T-helper 17 cell (primary cell): ENCODE results near the gene DOK1. TPM values are rescaled to one million over a fixed set of nuclear protein-coding genes. Genes with fewer than 3 reads are reported as not detected.
"Not testable (repeated sequence)": the region's sequence is repeated elsewhere in the genome, so short reads cannot be mapped to it uniquely, and the experiment has no call there.

Source experiments
- ATAC-seq: fragments of 150-1000 bp; cut with Tn5 transposase; 2 replicates; pipeline ENCODE4 v1.10.0; 2021; ENCODE audit warnings: mild to moderate bottlenecking, moderate library complexity
- DNase-seq, 3 donors: peaks; one replicate each; pipeline versions ENCODE4 v3.0.0 to v3.0.0-alpha.2; 2020 to 2021
- H3K9me3 ChIP-seq: one replicate; pipeline ENCODE4 v1.7.0; 2013; ENCODE audit warnings: low read length, mild to moderate bottlenecking; ENCODE audit not compliant: control insufficient read depth, poor library complexity, severe bottlenecking
- H3K27ac Mint-ChIP-seq: one replicate; pipeline ENCODE4 v1.8.0; 2022; ENCODE audit warnings: mild to moderate bottlenecking, moderate library complexity, mixed read lengths
- H3K27me3 Mint-ChIP-seq: one replicate; pipeline ENCODE4 v1.8.0; 2022; ENCODE audit warnings: mixed read lengths
- H3K36me3 Mint-ChIP-seq: one replicate; pipeline ENCODE4 v1.8.0; 2022; ENCODE audit warnings: low read depth, mixed read lengths
- H3K4me1 Mint-ChIP-seq: one replicate; pipeline ENCODE4 v1.8.0; 2022; ENCODE audit warnings: mild to moderate bottlenecking, mixed read lengths
- H3K4me3 Mint-ChIP-seq: one replicate; pipeline ENCODE4 v1.8.0; 2022; ENCODE audit warnings: mild to moderate bottlenecking, moderate library complexity, mixed read lengths
- total RNA-seq, 4 donors: library from RNA in 2 of 4; stranded (reverse) in 2 of 4; gene quantifications; one replicate each; pipeline ENCODE4 v1.2.3 and lab custom pipeline; 2022 to 2026

Gene DOK1
- total RNA-seq, 2 donors from 2014 or later = 8.3 to 14.6 TPM

DNA sequence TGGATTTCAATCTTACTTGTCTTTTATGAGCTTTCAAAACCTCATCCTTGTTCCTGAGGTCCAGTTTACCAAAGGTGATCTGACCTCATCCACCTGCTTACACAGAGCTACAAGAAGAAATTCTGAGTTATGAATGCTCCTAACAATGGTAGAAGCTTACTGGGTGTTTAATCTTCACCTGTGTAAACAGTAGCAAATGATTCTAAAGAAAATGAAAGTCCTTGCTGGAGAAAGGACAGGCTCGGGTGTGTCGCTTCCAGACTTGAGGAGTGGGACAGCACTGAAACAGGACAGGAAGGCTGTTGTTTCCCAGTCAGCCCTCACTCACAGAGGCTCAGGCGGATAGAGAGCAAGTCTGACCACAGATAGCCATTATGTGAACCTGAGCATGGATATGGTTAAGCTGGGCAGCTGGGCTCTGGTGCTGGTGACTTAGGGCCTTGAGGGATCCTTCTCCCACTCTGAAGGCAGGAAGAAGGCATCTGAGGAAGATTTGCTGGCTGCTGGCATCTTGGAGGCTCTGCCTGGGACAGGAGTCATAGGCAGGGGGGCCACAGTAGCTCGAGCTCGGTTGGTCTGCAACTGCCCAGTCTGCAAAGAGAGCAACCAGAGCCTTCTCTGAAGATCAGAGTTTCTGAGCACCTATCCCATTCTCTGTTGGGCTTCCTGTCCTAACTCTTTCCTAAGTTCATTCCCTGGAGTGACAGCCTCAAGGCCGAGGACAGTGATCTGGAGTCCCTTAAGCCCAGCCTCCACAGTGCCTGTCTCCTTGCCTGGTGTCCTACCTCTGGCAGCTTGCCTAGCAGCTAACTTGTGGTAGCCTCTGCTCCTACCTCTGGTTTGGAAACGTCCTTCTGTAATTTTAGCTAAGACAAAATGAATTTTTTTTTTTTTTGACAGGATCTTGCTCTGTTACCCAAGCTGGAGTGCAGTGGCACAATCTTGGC, 4.0 kb downstream of the DOK1 start:
- Mint-ChIP-seq H3K27me3 (peaks cover 21% of the 10 kb centered on the region), H3K4me1 (peaks cover 23% of the 10 kb centered on the region), H3K4me3 (no peak overlapping the region), H3K27ac (no peak overlapping the region), H3K36me3 (peaks cover 7% of the 10 kb centered on the region)
- no peak for ATAC-seq
- H3K9me3 ChIP-seq = no peaks in the 10 kb centered on the region
- no peak for DNase-seq

DNA sequence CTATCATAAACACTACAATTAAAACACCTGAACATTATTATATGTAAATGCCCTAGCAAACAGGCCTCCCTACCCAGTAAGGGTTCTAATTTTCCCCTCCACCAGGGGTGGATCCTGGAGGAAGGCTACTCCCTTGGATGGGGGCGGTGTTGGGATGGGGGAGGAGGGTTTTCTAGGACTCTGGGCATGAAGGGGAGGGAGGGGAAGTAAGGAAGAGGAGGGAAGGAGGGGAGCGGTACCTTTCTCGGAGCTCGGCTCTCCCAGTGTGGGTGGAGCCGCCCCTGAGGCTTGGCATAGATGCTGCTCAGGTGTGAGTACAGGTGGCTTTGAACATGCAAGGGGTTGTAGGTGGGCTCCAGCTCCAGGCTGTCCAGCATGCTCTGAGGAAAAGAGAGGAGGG, 5.4 kb downstream of the DOK1 start:
- no peak for ATAC-seq
- DNase-seq = no peak
- Mint-ChIP-seq H3K27ac (no peak overlapping the region), H3K27me3 (peaks cover 30% of the 10 kb centered on the region), H3K4me1 (peaks cover 24% of the 10 kb centered on the region), H3K4me3 (no peak overlapping the region), H3K36me3 (peaks cover 10% of the 10 kb centered on the region)
- no peaks in the 10 kb centered on the region for H3K9me3 ChIP-seq

DNA sequence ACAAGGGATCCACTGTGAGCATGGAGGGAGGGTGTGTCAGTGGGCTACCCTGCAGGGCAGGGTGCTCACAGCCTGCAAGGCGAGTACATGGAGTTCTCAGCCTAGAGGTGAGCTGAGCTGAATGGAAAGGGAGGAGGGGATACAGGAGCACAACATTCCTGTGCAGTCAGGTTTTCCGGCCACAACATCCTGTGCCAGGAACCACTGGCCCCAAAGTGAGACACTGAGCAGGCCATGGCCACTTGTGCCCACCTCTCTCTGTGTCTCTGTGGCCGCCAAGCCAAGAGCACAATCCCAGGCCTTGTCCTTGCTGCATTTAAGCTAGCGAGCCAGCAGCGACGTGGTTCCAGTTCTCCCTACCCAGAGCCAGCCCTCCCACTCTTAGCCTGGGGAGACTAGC, 6.1 kb downstream of the DOK1 start:
- no peak overlapping the region for H3K27ac Mint-ChIP-seq
- H3K9me3 ChIP-seq = no peaks in the 10 kb centered on the region
- H3K4me1 Mint-ChIP-seq = peaks cover 17% of the 10 kb centered on the region
- peaks cover 30% of the 10 kb centered on the region for H3K27me3 Mint-ChIP-seq
- no peak overlapping the region for H3K4me3 Mint-ChIP-seq
- ATAC-seq (no peak), DNase-seq (no peak)
- H3K36me3 Mint-ChIP-seq = peaks cover 10% of the 10 kb centered on the region

DNA sequence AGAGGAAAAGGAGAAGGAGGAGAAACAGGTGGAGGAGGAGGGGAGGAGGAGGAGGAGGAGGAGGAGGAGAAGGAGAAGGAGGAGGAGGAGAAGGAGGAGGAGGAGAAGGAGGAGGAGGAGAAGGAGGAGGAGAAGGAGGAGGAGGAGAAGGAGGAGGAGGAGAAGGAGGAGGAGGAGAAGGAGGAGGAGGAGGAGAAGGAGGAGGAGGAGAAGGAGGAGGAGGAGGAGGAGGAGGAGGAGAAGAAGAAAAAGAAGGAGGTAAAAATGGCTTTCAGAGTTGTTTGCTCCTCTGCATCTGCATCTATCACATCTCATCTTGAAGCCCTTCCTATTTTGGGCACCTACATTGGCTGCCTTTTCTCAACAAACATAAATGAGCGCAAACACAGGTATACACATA, 6.5 kb downstream of the DOK1 start:
- peaks cover 15% of the 10 kb centered on the region for H3K4me1 Mint-ChIP-seq
- not testable (repeated sequence) for H3K4me3 Mint-ChIP-seq, H3K36me3 Mint-ChIP-seq, DNase-seq, H3K27ac Mint-ChIP-seq, ATAC-seq, H3K9me3 ChIP-seq
- H3K27me3 Mint-ChIP-seq = peaks cover 34% of the 10 kb centered on the region

DNA sequence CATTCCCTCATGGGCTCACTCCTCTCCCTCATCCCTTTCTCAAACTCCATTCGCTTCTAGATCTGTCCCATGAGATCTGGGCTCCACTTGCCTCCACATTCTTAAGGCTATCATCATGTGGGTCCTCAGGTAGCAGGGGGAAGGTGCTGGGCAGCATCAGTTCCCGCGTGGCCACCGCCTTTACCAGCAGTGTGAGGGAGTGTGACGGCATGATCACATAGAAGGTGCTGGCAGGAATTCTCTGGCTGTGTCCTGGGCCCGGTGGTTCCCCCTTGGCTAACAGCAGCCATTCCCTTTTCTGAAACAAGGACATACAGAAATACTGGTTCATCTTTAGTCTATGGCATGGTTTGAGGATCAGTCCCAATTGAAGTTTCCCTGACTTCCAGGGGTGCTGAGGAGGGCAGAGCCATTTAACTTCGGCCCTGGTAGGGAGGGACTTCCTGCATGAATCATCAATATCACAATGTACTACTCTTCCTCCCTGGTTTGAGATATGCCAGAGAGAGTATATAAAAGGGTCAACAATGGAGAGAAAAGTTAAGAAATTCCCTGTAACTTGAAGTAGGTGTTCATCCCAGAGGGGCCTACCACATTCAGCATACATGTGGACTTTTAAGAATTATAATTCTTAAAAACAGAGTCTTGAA, 7.7 kb downstream of the DOK1 start:
- no peak overlapping the region for H3K4me3 Mint-ChIP-seq
- no peaks in the 10 kb centered on the region for H3K9me3 ChIP-seq
- peaks cover 14% of the 10 kb centered on the region for H3K4me1 Mint-ChIP-seq
- peak overlapping the region; percentile 72 for H3K27ac Mint-ChIP-seq
- H3K36me3 Mint-ChIP-seq = peaks cover 10% of the 10 kb centered on the region
- peaks cover 39% of the 10 kb centered on the region for H3K27me3 Mint-ChIP-seq
- no peak for ATAC-seq
- no peak for DNase-seq

DNA sequence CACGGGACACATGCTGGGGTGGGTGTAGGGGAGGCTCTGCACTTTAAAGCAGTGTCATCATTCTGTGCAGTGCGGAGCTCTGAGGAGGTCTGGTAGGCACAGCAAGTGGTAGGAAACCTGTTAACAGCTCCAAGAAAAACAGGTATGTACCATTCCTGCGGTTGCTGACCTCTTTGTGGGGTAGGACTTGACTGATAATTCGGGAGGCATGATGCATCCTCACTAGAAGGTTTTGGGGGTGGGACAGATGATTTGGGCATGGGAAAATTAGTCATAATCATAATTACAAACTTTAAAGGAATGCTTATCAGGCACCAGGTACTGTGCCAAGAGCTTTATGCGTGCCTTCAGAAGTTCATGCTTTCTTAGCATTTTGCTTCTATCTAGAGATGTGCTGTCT, 9.7 kb downstream of the DOK1 start:
- Mint-ChIP-seq H3K27me3 (peaks cover 49% of the 10 kb centered on the region), H3K4me1 (peaks cover 14% of the 10 kb centered on the region), H3K27ac (peak overlapping the region; percentile 24), H3K36me3 (peaks cover 17% of the 10 kb centered on the region), H3K4me3 (no peak overlapping the region)
- ATAC-seq (no peak), DNase-seq (no peak)
- no peaks in the 10 kb centered on the region for H3K9me3 ChIP-seq

DNA sequence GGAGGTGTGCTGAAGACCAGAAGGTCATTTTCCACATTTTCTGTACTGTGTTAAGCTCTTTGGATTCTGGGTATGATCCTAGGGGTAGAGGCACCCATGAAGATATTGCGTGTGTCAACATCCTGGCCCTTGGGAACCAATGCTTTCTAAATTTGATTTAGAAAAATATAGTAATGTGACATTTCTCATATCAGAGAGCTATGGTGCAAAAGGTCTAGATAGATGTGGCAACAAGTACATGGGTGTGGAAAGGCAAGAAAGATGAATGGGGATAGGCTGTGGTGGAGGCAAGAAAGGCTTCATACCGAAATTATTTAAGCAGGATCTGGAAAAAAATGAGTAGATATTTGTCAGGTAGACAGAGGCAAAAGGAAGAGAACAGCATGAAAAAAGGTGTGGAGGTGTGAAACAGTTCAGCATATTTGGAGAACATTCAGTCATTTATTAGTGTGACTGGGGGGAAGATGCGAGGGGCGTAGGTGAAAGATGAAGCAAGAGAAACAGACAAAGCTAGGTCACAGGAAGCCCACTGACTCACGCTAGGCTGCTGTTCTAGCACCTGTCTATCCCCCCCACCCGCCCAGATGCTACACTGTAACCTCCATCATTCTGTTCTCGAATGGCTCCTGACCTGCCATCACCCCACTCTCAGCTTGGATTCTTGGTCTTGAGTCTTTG, 11.7 kb downstream of the DOK1 start:
- H3K4me3 Mint-ChIP-seq = no peak overlapping the region
- peaks cover 17% of the 10 kb centered on the region for H3K36me3 Mint-ChIP-seq
- DNase-seq (no peak), ATAC-seq (no peak)
- peaks cover 8% of the 10 kb centered on the region for H3K4me1 Mint-ChIP-seq
- no peaks in the 10 kb centered on the region for H3K9me3 ChIP-seq
- no peak overlapping the region for H3K27ac Mint-ChIP-seq
- H3K27me3 Mint-ChIP-seq = peaks cover 41% of the 10 kb centered on the region

DNA sequence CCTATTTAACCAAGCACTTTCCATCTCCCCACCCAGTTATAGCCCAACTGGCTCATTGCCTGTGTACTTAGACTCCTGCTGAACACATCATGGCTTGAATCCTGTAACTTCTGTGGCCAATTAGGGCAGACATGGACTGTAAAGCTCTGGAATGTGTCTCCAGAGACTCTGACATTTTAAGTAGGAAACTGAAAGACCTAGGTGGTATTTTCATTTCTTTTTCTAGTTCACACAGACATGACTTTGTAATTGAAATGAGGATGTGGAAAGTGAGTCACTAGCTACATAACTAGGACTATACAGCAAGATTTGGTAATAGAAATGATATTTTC, 12.2 kb downstream of the DOK1 start:
- Mint-ChIP-seq H3K4me1 (peaks cover 7% of the 10 kb centered on the region), H3K36me3 (peaks cover 14% of the 10 kb centered on the region), H3K27ac (no peak overlapping the region), H3K4me3 (no peak overlapping the region), H3K27me3 (peaks cover 38% of the 10 kb centered on the region)
- ATAC-seq (no peak), DNase-seq (no peak)
- H3K9me3 ChIP-seq = no peaks in the 10 kb centered on the region

DNA sequence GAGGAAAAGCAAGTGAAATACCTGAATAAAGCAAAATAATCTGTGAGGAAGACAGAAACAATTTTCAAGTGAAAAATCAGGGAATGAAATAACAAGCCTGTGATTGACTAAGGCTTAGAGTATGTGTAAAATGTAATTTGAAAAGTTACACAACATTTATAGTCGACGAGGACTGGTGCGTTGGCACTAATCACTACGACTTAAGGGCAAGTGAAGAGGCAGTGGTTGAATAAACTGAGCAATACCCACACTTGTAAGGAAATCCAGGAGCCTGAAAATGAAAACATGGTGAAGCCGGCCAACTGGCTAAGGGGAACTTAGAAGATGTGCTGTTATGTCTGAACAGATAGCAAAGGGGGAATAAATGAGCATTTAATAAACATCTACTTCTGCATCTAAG, 13.4 kb downstream of the DOK1 start:
- peaks cover 3% of the 10 kb centered on the region for H3K4me1 Mint-ChIP-seq
- DNase-seq (no peak), ATAC-seq (no peak)
- H3K27ac Mint-ChIP-seq = no peak overlapping the region
- no peaks in the 10 kb centered on the region for H3K9me3 ChIP-seq
- H3K27me3 Mint-ChIP-seq = peaks cover 28% of the 10 kb centered on the region
- H3K36me3 Mint-ChIP-seq = peaks cover 10% of the 10 kb centered on the region
- H3K4me3 Mint-ChIP-seq = no peak overlapping the region

DNA sequence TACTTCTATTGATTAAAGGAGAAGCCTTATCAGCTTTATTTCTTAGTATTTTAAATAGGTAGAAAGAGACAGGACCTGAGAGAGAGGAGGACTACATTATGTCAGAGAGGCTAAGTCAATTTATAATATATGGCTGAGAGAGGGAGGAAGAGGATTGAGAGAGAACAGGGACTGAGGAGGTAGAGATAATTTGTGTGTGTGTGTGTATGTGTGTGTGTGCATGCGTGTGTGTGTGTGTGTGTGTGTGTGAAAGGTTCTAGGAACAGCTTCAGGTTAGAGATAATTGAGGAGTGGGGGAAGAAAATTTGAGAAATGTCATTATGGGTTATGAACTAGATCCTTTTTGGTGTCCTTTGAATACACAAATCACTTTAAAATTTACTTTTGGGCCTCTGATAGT, 15.2 kb downstream of the DOK1 start:
- no peaks in the 10 kb centered on the region for H3K9me3 ChIP-seq
- H3K27ac Mint-ChIP-seq = no peak overlapping the region
- H3K4me1 Mint-ChIP-seq = peaks cover 12% of the 10 kb centered on the region
- ATAC-seq (no peak), DNase-seq (no peak)
- H3K36me3 Mint-ChIP-seq = peaks cover 7% of the 10 kb centered on the region
- H3K4me3 Mint-ChIP-seq = no peak overlapping the region
- peaks cover 19% of the 10 kb centered on the region for H3K27me3 Mint-ChIP-seq

DNA sequence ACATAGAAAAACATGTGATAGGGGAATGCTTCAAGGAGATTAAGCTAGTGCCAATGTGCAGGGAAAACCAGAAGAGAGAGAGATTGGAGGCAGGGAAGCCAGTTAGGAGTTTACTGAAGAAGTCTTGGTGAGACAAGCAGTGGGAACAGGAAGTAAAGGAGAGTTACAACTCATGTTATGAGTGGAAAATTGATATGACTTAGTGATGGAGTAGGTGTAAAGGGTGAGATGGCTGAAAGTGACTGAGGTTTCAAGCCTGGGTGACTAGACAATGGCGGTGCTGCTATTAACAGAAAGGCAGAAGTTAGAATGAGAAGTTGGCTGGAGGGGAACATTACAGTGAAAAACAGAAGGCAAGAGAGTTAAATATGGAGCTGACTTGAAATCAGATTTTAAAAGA, 16.5 kb downstream of the DOK1 start:
- Mint-ChIP-seq H3K4me1 (peaks cover 12% of the 10 kb centered on the region), H3K36me3 (peaks cover 7% of the 10 kb centered on the region), H3K27me3 (peaks cover 15% of the 10 kb centered on the region), H3K27ac (no peak overlapping the region), H3K4me3 (no peak overlapping the region)
- DNase-seq (no peak), ATAC-seq (no peak)
- no peaks in the 10 kb centered on the region for H3K9me3 ChIP-seq

DNA sequence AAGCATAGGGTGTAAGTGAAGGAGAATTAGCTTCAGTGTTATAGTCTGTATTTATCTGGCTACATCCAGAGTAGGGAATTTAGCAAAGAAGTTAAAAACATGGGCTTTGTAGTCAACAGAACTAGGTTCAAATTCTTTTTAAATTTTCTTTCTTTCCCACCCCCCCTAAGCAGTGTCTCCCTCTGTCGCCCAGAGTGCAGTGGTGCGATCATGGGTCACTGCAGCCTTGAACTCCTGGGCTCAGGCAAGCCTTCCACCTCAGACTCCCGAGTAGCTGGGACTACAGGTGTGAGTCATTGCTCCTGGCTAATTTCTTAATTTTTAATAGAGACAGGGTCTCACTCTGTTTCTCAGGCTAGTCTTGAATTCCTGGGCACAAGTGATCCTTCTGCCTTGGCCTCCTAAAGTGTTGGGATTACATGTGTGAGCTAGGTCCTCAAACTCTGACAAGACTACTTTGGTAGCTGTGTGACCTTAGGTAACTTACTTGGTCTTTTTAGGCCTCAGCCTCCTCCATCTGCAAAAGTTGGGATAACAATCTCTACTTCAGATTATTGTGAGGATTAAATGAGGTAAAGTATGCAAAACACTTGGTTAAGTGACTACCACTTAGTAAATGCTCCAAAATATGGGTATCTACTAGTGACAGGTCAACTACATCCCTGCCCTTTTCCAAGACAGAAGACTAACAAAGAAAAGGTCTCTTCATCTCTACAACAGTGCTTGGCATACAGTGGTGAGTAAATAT, 17.8 kb downstream of the DOK1 start:
- Mint-ChIP-seq H3K27ac (no peak overlapping the region), H3K27me3 (peaks cover 11% of the 10 kb centered on the region), H3K4me3 (no peak overlapping the region), H3K36me3 (peaks cover 7% of the 10 kb centered on the region), H3K4me1 (peaks cover 14% of the 10 kb centered on the region)
- no peaks in the 10 kb centered on the region for H3K9me3 ChIP-seq
- DNase-seq (no peak), ATAC-seq (no peak)
